Stomach (tissue), 4 donors: ENCODE results near the gene CFAP61.

ENCODE experiments used
- CTCF ChIP-seq, 7 experiments: fragments of 450-650 bp in 4 of 7; fragments of 200-600 bp in 3 of 7; sonication (generic) in 3 of 7; IDR thresholded peaks; one replicate each; pipeline ENCODE4 v1.5.1; 2016 to 2019; ENCODE audit warnings: antibody characterized with exemption in 7 of 7, control low read depth in 2 of 7, mild to moderate bottlenecking in 1 of 7
- EP300 ChIP-seq: sonication (generic); formaldehyde crosslinking; IDR thresholded peaks from one replicate; pipeline ENCODE4 v1.6.1; 2017; ENCODE audit warnings: antibody characterized with exemption
- POLR2A ChIP-seq, 4 donors: fragments of 450-650 bp; IDR thresholded peaks; one replicate each; pipeline ENCODE4 v1.6.1; 2016; ENCODE audit warnings: antibody characterized with exemption in 4 of 4, control low read depth in 2 of 4, mild to moderate bottlenecking in 1 of 4, moderate library complexity in 1 of 4
- POLR2AphosphoS5 ChIP-seq, 3 donors: sonication (generic); formaldehyde crosslinking; IDR thresholded peaks; one replicate each; pipeline ENCODE4 v1.6.1; 2016; ENCODE audit warnings: antibody characterized with exemption in 3 of 3

- no peak for TF ChIP-seq POLR2AphosphoS5 (IDR thresholded peaks at IDR 0.05)
- no peak for TF ChIP-seq CTCF (IDR thresholded peaks at IDR 0.05)
- no peak for TF ChIP-seq POLR2A (IDR thresholded peaks at IDR 0.05)
- no peak for TF ChIP-seq EP300
These were observed 244.8 kb downstream of the CFAP61 start for GRCh38 chr20:20297181-20297580.
